Medulla oblongata (tissue), 1 donor: ENCODE results near the gene ZNF680.
"Not testable (repeated sequence)": the region's sequence is repeated elsewhere in the genome, so short reads cannot be mapped to it uniquely, and the experiment has no call there.

Source experiments
- DNase-seq: peaks from one replicate; pipeline ENCODE4 v3.0.0-alpha.2; 2015; ENCODE audit errors: extremely low spot score

ZNF680 gene

GRCh38 chr7:64562626-64563278 is at the start of gene ZNF680:
Gene ZNF680 (minus strand): TSS chr7:64563071. CDS start chr7:64562954, 117 bp downstream.
- DNase-seq: peak; percentile 99

- DNase-seq: no peak
Observed at GRCh38 chr7:64612452-64612851, 49.6 kb upstream of the ZNF680 start.

DNA sequence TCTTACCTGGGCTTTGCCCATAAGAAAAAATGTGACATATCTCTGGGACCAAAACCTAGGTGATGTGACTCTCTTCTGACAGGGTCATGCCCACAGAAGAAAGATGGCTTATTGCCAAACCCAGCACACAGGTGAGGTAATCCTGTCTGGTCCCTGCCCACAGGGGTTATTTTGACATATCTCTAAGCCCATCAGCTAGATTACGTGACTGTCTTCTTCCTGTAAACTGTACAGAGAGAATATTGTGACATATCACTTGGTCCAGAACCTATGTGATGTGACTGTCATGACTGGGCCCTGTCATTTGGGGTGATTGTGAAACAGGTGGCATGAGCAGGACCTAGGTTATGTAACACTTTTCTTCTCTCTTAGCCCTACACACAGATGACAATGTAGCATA is 48.8 kb upstream of the ZNF680 start:
- no peak for DNase-seq

GRCh38 chr7:64610997-64611396 is 48.1 kb upstream of the ZNF680 start:
- DNase-seq: no peak

DNA sequence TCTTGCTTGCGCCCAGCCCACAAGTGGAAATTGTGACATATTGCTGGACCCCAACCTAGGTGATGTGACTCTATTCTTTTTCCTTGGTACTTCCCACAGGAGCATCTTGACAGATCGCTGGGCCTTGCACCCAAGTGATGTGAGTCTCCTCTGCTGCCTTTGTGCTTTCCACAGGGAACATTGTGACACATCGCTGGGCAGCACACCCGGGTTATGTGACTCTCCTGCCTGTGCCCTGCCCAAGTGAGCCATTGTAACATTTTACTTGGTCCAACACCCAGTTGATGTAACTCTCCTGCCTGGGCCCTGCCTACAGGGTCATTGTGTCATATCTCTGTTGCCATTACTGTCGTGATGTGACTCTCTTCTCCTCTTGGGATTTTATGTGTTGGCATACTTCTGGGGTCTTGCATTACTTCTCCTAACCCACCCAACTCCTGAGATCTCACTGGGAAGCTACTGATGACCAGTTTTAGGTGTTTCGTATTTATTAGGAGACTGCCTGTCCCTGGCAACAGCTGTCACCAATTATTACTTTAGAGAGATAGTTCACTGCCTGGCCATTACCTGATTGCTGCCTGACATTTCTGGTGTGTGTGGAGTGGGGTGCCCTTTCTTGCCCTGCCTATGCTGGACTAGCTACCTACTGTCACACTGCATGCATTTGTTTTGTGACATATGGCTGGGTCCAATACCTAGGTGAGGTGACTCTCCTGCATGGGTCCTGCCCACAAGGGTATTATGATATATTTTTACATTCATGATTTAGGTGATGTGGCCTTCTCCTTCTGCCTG is 45.4 kb upstream of the ZNF680 start:
- DNase-seq: no peak

GRCh38 chr7:64606385-64606784 is 43.5 kb upstream of the ZNF680 start:
- no peak for DNase-seq

DNA sequence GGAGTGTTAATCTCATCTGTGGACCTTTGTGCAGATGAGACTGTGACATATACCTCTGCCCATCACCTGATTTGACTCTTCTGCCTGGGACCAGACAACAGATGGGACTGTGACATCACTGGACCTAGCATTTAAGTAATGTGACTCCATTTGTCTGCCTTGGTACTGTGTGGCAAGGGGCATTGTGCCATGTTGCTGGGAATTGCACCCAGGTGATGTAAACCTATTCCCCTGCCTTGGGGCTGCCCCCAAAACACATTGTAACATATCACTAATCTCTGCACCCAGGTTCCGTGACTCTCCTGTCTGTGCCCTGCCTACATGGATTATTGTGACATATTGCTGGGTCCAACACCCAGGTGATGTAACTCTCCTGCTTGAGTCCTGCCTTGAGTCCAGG is 40.4 kb upstream of the ZNF680 start:
- no peak for DNase-seq

GRCh38 chr7:64602518-64602917 is 39.6 kb upstream of the ZNF680 start:
- no peak for DNase-seq

GRCh38 chr7:64602086-64602485 is 39.2 kb upstream of the ZNF680 start:
- DNase-seq: no peak

DNA sequence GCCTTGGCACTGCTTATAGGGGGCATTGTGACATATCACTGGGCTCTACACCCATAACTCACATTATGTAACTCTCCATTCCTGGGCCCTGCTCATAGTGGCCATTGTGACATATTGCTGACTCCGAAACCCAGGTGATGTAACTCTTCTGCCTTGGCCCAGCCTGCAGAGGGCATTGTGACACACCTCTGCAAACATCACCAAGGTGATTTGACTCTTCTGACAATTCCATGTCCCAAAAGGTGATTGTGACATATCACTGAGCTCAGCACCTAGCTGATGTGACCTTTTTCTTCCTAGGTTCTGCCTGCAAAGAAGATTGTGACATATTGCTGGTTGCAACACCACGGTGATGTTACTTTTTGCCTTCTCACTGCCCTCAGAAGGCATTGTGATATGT is 36.5 kb upstream of the ZNF680 start:
- DNase-seq: no peak

- DNase-seq: no peak
Observed at GRCh38 chr7:64590971-64591370, 28.1 kb upstream of the ZNF680 start.

DNA sequence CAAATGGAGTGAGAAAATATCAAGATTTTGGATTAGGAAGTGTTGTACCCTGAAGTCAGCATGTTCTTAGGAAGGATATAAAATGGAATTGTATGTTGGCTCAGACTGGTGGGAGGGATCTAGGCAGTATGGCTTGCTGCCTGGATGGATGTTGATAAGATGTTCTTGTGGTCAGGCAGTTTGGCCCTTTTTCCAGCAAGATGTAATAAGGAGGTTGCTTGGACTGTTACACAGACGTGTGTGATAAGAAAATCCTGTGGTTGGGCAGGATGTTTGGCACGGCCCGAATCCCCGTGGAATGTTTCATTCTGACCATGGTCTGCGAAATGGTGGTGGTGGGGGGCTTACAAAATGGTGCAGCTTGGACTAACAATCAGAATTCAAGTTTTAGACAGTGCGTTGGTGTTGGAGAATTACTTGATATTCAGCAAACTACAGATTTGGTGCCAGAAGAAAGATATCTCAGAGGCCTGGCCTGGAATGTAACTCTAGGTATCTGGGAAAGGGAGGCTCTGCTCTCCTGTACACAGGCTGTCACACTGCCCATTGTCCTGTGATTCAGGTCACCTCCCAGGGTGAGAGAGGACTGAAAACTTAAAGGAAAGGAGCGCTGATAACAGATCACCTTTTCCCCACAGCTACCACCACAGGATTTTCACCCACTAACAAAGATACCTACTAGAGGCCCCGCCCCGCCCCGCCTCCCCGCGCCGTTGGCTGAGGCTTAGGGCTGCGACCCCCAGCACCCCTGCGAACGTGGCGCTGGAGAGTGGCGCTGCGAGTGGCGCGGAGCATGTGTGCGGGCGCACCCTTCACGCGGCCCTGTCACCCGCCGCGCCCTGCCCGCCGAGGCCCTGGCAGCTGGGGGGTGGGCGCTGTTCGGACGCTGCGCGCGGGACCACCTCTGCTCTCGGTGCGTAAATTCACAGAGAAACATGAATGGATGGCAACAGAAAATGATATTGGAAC is 19.3 kb upstream of the ZNF680 start:
- DNase-seq: no peak

GRCh38 chr7:64581391-64581790 is 18.5 kb upstream of the ZNF680 start:
- DNase-seq: no peak

GRCh38 chr7:64574540-64575099 is 11.7 kb upstream of the ZNF680 start:
- peak; percentile 56 for DNase-seq

DNA sequence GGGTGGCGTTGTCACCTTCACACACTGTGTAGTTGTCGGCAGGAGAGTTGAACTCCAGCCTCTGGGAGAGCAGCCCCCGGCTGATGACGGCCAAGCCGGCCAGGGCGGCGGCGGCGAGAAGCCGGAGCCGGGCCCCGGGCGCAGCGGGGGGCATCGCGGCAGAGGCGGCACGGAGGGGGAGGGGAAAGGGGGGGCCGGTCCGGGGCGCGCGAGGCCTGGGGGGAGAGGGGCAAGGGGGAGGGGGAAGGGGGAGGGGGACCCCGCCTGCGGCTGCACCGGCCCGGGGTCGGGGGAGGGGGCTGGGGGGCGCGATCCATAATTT is 7.4 kb upstream of the ZNF680 start:
- not testable (repeated sequence) for DNase-seq

GRCh38 chr7:64569372-64570283 is 6.8 kb upstream of the ZNF680 start:
- peak; percentile 41 for DNase-seq

GRCh38 chr7:64562256-64562625 is 630 bp downstream of the ZNF680 start:
- DNase-seq: no peak

GRCh38 chr7:64559206-64559605 is 3.7 kb downstream of the ZNF680 start:
- peak; percentile 62 for DNase-seq

DNA sequence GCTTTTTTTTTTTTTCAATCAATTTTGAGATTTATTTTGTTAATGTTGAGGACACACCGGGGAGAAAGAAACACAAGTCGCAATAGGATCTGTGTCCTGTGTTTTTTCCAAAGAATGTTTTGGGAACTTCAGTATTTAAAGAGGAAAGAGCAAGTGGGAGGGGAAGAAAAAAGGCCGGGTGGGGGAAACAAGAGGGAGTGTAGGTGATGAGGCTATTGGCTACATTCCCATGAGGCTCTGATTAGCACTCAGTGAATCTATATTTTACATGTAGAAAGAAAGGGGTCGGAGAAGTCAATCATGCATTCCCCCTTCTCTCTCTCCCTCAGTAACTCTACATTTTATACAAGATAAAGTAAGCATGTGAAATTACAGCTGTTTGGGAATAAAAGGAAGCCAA is 4.1 kb downstream of the ZNF680 start:
- no peak for DNase-seq

DNA sequence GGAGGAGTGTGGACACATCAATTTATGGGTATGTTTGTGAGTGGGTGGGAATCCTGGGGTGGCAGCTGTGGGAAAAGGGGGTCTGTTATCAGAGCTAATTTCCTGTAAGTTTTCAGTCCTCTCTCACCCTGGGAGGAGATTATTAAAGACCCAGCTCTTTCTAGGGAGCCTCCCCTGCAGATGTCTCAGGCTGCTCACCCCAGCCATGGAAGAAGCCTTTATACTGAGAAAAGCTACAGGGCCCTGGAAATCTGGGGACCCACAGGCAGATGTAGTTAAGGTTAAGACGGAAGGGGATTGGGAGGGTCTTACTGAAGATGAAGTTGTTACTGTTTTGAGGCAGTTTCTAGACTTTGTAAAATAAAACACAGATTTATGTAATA is 4.6 kb downstream of the ZNF680 start:
- DNase-seq: no peak
